Activated T-cell treated with anti-CD3 and anti-CD28 coated beads, Interleukin-2, amount 50 U/mL, for 1 hour (primary cell): ENCODE measurements around the gene MBTD1.
"Not testable (repeated sequence)": the region's sequence is repeated elsewhere in the genome, so short reads cannot be mapped to it uniquely, and the experiment has no call there.

Experiments used
- DNase-seq: peaks from one replicate; pipeline ENCODE4 v3.0.0-alpha.2; 2020

Gene MBTD1

DNA sequence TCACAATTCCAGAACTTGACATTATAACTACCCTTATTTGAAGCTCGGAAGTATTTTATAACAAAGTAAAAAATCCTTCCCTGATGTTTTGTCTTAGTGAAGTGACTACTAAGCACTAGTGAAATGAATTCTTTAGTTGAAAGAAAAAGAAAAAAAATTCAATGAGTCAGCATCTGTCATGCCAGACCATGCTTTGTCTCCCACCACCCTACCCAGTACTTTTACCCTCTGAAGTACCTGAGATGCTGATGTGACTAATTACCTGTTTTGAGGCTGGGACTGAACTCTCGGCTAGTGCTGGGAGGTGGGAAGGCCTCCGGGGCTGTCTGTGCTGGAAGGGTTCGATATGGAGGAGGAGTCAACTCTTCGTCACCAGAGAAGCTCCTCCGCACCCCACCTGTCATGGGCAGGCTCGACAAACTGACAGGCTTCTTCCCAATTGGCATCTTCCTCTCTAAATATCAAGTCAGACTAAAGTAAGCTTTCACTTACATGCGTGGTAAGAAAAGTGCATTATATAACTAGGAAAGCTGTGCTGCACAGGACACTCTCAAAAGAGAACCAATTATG is 74.0 kb downstream of the MBTD1 start:
- no peak for DNase-seq

DNA sequence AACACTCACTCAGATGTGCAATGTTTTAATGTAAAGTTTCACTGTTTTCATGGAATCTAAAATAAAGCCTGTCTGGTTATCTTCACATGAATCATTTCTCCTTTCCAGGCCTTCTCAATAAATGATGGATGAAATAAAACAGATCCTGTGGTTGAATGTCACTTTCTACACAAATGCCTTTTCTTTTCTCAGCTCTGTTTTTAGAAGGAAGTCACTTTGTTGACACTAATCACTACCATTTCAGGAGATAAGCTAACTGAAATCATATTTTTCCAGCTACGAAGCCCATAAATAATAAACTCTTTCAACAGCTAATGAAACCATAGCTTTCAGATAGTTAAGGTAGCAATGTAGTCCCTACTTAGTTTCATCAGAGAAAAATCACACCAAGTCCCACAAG is 75.7 kb downstream of the MBTD1 start:
- DNase-seq = no peak

DNA sequence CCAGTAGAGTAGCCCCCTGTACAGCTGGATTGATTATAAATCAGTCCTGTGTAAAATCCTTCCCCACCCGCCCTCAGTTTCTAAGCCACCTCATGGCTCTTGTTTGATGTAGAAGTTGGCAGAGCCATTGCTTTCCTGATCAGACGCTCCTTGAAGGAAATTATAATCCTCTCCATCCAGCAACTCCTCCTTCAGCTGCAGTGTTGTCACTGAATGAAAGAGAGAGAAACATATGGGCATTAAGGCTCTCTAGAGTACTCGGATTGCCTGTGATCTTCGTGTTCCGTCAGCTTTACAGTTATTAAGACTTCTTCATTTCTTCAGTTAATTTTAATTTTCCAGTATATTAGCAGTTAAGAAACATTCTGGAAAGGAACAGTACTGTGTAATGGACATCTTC is 79.4 kb downstream of the MBTD1 start:
- no peak for DNase-seq

DNA sequence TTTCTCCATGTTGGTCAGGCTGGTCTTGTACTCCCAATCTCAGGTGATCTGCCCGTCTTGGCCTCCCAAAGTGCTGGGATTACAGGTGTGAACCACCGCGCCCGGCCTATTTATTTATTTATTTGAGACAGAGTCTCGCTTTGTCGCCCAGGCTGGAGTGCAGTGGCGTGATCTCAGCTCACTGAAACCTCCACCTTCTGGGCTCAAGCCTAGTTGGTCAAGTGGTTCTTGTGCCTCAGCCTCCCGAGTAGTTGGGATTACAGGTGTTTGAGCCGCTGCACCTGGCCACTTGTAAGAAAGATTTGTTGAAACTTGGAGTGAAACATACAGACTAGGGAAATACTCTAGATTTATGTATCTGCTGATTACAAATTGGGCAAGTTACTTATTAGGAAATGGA is 87.8 kb downstream of the MBTD1 start:
- DNase-seq = not testable (repeated sequence)

DNA sequence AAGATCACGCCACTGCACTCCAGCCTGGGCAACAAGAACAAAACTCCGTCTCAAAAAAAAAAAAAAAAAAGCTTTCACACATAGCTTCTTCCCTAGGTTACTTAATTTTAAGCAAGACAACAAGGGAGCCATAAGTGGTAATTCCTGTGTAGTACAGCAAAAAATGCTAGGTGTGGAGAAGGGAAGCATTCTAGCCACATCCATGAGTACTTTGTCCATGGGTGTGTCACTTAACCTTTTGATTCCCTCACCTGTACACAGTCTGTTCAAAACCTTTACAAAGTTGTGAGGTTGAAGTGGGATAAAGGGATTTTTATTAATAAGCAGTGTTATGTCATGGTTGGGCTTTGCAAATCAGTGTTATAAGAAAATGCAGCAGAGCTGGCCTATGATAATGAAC is 89.1 kb downstream of the MBTD1 start:
- no peak for DNase-seq

DNA sequence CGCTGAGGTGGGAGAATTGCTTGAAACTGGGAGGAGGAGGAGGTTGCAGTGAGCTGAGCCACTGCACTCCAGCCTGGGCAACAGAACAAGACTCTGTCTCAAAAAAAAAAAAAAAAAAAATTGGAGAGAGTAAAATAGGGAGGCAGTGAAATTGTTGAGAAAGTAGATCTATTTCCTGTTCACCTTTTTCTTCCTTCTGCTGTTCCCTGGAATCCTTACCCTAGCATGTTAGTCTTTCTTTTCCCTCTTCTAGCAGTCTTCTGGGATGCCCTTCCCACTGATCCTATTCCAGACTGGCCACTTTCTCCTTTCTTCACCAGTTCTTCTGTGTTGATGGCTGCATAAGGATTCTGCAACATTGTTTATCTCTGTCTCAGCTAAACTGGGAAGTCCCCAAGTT is 90.5 kb downstream of the MBTD1 start:
- DNase-seq = no peak

DNA sequence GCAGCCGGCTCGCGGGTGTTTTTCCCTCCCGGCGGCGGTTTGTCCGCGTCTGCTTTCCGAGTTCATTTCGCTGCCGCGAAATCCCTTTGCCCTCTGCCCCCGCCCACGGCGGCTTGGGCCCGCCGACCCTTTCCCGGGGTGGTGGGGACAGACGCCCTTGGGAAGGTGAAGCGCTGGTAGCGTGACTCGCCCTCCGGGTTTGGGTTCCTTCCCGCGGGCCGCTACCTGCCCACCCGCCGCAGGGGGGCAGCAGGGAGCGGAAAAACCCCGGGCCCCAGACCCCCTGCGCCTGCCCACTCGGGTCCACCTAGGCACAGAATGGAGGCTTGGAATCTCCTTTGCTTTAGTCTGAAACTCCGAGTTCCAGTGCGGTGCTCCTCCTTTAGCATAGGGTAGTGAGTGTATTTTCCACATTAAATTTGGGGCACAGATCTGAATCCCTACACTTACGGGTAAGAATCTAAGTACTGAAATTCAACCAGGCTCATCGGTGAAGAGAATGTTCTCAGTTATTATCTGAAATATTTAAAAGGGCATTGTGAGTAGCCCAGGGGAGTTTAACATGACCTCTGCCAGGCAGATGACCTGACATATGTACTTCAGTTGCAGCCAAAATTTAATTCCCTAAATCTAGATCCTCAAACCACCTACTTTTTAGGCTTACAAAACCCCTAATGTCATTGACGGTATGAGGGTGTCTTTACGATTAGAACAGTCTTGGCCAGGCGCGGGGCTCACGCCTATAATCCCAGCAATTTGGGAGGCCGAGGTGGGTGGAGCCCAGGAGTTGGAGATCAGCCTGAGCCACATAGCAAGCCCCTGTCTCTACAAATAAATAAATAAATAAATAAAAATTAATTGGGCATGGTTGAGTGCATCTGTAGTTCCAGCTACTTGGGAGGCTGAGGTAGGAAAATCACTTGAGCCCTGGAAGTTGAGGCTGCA is 92.6 kb downstream of the MBTD1 start:
- peak; percentile 77 for DNase-seq

DNA sequence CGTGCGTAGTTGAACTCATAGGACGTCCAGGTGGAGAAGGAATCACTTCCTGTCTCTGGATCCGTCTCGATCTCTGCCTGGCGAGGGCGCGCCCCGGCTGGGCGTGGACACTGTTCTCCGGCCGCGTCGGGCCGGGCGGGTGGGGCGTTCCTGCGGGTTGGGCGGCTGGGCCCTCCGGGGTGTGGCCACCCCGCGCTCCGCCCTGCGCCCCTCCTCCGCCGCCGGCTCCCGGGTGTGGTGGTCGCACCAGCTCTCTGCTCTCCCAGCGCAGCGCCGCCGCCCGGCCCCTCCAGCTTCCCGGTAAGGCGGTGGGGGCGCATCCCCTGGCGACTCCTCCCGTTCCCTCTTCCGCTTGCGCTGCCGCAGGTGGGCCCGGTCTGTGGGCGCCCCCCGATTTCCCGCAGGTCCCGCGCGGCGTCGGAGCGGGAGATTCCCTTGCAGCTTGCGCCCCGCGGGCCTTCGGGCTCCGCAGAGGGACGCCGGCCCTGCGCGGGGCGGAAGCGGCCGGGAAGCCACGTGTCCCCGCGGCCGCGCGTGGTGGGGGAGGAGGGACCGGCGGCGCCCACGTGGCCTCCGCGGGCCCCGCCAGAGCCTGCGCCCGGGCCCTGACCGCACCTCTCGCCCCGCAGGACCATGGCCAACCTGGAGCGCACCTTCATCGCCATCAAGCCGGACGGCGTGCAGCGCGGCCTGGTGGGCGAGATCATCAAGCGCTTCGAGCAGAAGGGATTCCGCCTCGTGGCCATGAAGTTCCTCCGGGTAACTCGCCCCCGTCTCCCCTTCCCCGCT is 93.5 kb downstream of the MBTD1 start, which contains the start of gene NME2:
TSS of gene NME2 (plus strand) at position 214 of the 789 bp plus-strand sequence. CDS start at position 634, 420 bp downstream.
- peak; percentile 71 for DNase-seq

DNA sequence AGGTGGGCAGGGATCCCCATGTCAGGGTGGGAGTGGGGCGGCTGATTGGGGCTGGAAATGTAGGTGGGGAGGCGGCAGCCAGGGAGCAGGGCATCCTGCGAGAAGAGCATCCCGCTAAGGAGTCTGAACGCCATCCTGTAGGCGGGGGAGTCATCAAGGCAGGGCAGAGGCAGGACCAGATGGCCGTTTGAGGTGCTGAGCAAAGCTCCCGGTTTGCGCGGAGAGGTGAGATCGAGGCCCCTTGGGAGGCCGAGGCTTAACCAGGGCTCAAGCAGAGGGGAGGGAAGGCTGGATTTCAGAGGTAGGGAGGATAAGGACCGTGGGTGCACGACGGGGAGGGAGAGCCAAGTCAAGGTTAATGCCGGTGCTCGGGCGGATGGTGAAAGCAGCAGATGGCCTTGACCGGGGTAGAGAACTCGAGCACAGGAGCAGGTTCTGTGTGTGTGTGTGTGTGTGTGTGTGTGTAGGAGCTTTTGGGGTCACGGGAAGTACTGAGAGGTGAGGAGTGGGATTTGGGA is 94.1 kb downstream of the MBTD1 start:
- DNase-seq = no peak

DNA sequence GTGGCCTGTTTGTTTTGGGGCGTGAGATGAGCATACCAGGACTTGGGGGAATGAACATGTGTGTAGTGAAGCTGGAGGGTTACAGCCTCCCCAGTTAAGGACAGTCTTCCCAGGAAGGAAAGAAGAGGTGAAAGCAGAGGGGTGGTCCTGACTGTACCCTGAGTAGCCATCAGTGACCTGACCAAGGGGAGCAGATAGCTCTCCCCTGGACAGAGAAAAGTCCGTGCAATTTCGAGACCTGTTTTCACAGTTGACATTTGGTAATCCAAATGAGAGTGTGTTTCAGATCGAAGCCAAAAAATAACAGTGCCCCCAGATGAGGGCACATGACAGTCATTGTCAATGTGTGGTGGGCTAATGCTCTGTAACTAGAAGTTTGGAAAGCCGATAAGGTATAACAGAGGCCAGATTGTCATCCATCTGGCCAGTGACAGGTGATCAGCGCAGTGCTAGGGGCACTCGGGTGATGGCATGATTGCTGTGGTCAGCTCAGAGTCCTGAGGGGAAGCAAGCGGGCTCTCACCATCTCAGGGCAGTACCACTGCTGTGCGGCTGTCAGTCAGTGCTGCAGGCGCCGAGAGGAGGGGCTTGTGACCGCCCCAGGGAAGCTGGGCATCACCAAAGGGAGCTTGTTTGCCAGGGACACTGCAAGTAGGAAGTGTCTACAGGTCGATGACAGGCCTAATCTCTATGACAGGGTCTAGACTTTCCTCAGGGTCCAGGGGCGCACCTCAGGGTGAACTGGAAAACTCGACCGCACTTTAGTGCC is 94.8 kb downstream of the MBTD1 start:
- DNase-seq = no peak

DNA sequence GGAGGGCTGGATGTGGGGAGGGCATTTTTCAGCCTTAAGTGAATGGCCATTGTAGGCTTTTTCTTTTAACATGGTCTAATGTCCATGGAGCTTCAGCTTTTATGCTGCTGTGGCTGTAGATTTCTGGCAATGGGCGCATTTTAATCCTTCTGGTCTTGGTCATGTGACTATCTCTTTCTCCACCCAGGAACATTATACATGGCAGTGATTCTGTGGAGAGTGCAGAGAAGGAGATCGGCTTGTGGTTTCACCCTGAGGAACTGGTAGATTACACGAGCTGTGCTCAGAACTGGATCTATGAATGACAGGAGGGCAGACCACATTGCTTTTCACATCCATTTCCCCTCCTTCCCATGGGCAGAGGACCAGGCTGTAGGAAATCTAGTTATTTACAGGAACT is 98.3 kb downstream of the MBTD1 start:
- DNase-seq = no peak

DNA sequence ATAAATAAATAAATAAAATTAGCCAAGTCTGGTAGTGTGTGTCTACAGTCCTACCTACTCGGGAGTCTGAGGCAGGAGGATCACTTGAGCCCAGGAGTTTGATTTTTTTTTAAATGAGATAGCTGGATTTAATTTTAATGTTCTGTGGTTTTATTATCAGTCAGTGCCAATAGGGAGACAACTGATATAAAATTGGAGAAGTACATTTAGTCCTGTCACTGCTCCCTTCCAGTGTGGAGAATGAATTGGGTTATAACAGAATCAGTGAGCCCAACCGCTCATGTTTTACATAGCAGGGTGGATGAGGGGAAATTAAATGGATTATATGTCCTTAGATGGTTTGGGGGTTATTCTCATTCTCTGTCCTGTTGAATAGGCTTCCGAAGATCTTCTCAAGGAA is 100.2 kb downstream of the MBTD1 start:
- DNase-seq = no peak

DNA sequence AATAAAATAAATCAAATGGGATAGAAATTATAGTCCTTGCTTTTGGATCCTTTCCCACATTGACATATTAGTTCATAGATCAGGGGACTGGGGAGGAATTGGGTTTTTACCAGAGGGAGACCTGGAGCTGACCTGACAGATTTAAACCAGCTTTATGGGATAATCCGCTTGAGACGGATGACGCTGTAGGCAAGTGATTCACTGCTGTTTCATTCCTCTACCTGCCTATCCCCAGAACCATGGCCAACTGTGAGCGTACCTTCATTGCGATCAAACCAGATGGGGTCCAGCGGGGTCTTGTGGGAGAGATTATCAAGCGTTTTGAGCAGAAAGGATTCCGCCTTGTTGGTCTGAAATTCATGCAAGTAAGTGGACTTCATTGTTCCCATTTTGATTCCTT is 104.4 kb downstream of the MBTD1 start:
- DNase-seq = no peak

DNA sequence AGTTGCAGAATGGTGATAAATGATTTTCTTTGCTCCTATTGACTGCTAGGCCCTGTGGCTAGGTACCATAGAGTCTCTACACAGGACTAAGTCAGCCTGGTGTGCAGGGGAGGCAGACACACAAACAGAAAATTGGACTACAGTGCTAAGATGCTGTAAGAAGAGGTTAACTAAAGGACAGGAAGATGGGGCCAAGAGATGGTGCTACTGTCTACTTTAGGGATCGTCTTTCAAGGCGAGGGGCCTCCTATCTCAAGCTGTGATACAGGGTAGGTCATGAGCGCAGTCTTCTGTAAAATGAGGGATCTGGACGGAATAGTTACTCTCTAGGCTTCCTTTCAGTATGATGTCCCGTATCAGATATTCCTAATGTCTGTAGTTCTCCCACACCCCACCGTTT is 105.7 kb downstream of the MBTD1 start:
- DNase-seq = no peak

DNA sequence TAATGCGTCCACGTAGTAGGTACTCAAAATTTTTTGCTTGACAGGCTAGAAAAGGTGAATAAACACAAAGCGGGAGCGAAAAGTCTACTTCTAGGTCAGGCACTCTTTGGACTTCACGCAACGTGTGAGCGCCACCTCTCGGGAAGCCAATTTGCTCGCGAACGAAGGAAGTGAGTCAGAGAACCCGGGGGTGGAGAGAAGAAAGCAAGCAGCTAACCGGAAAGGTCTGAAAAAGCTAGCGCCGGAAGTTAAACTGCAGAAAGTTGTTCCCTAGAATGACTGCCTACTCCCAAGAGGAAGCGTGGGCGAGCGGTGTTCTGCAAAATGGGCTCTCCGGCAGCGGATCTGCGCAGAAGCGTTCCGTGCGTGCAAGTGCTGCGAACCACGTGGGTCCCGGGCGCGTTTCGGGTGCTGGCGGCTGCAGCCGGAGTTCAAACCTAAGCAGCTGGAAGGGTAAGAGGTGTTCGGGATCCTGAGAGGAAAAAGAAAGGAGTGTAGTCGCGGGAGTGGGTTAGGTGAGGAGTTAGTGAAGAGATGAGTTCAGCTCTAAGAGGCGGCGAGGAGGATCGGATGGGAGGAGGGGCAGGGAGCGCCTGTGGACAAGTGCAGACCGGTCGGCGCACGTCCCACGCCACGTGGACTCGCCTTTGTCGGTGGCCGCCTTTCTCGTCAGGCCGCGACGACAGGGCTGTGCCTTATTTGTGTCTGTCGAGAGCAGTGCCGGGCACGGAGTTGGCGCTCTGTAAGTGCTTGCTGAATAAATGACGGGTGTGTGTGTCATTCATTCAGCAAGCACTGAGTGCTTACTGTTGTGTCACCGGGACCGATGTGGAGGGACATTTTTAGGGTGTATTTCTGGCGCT is 106.4 kb downstream of the MBTD1 start, which contains the start of gene NME1:
TSS of gene NME1 (plus strand) at position 350 of the 863 bp plus-strand sequence. CDS start 2,096 bp downstream, outside the sequence.
- DNase-seq = peak; percentile 99

DNA sequence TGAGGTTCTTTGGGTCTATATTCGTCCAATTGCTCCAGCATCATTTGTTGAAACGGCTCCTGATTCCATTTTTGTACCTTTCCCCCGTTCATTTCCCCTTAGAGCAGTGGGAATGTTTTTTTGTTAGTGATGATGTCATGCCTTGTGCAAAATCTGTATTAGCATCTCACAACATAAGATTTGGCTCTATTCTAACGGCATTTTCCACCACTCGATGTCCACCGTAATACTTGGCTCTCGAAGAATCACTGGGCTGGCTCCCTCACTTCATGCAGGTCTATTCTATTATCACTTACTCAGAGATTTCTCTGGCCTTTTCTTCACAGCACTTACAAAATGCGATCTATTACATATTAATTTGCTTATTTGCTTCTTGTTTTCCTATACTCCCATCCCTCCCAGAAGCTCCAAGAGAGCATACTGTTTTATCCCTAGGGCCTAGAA is 107.1 kb downstream of the MBTD1 start:
- DNase-seq = no peak

DNA sequence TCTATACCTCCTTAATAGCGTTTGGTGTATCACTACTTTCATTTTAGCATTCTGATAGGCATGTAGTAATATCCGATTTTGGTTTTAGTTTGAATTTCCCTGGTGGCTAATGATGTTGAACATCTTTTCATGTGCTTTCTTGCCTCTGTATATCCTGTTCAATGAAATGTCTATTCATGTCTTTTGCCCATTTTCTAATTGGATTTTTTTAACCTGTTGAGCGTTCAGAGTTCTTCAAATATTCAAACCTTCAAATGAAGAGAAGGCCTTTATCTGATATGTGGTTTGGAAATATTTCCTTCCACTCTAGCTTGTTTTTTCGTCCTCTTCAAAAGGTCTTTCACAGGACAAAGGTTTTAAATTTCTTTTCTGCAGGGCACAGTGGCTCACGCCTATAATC is 108.9 kb downstream of the MBTD1 start:
- no peak for DNase-seq

DNA sequence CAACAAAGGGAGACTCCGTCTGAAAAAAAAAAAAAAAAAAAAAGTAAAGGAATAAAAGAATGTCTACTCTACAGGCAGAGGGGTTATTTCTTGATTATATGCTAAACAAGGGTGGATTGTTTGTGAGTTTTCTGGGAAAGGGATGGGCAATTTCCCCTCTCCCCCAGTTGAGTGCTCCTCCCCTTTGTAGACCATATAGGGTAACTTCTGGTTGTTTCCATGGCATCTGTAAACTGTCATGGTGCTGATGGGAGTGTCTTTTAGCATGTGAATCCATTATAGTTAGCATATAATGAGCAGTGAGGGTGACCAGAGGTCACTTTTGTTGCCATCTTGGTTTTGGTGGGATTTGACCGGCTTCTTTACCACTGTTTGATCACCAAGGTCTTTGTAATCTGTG is 110.7 kb downstream of the MBTD1 start:
- no peak for DNase-seq

DNA sequence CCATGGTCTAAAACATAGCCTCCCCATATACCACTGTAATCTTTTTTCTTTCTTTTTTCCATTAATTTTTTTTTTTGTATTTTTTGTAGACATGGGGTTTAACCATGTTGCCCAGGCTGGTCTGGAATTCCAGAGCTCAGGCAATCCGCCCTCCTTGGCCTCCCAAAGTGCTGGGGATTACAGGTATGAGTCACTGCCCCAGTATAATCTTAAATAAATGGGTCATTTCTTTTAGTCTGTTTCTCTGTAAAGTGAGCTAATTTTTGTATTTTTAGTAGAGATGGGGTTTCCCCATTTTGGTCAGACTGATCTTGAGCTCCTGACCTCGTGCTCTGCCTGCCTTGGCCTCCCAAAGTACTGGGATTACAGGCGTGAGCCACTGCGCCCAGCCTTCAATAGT is 112.2 kb downstream of the MBTD1 start:
- no peak for DNase-seq

DNA sequence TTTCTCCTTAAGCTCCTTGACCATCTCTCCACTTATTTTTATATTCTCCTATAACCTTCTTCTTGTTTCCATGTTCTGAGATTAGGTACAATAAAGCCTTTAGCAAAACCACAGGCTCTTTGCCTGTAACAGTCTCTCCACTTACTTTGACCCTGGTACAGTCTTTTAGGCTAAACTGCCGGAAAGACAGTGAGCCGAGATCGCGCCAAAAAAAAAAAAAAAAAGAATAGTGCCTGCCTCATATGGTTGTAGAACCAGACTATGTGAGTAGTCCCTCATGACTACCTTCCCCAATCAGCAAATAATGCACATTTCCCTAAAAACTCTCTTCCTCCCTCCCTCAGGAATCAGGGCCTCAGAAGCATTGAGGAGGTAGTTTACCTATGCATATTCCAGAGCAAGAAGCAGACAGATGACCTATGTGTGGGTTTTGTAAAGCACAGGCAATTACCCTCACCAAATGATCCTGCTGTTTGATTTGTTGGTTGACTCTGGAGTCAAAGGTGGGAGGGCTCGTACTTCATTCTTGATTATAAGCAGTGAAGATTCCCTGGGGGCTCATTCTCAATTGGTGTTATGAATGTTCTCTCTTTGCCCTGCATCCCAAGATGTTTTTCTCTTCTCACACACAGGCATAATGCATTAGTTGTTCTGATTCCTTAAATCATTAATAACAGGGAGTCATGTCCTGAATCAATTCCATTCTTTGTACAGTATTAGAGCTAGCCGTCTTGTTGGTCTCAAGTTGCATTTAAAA is 115.4 kb downstream of the MBTD1 start:
- no peak for DNase-seq

DNA sequence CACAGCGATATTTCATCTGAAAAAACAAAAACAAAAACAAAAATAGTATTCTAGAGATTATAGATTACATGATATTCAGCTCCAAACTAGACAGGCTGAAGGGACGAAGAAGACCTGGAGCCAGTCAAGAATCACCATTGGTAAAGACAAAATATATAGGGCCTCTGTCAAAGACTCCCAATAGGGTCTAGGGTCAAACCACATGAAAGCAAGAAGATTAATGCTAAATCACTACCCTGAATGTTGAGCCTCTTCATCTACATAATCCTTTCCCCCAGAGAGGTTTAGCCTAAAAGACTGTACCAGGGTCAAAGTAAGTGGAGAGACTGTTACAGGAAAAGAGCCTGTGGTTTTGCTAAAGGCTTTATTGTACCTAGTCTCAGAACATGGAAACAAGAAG is 117.3 kb downstream of the MBTD1 start:
- DNase-seq = no peak
